Neural cell (in vitro differentiated cells): ENCODE results near the gene SRSF8.

ENCODE experiments used
- EZH2 ChIP-seq: fragments of 200-600, 300-800 bp; shearing (Covaris generic), sonication (generic); IDR thresholded peaks from 2 replicates; pipeline ENCODE4 v1.6.1; 2014; ENCODE audit warnings: antibody characterized with exemption, low read length, borderline replicate concordance, mild to moderate bottlenecking; ENCODE audit not compliant: insufficient read depth, poor library complexity, severe bottlenecking
- POLR2AphosphoS5 ChIP-seq: IDR thresholded peaks from 2 replicates; pipeline ENCODE4 v1.6.1; 2012
- TF ChIP-seq, protein P1 (sequence below): fragments of 450-650 bp; IDR thresholded peaks from 2 replicates; pipeline ENCODE4 v1.5.1; 2014; ENCODE audit warnings: antibody characterized with exemption, mild to moderate bottlenecking, moderate library complexity; ENCODE audit not compliant: poor library complexity, severe bottlenecking

DNA sequence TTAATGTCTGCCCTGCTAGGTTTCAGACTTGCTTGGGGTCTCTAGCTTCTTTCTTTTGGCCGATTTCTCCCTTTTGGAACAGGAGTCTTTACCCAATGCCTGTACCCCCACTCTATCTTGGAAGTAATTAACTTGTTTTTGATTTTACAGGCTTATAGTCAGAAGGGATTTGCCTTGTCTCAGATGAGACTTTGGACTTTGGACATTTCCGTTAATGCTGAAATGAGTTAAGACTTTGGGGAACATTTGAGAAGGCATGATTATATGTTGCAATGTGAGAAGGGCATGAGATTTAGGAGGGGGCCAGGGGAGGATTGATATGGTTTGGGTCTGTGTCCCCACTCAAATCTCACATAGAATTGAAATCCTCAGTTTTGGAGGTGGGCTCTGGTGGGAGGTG, 12.4 kb upstream of the SRSF8 start:
- TF ChIP-seq POLR2AphosphoS5: no peak
- TF ChIP-seq, protein P1, sequence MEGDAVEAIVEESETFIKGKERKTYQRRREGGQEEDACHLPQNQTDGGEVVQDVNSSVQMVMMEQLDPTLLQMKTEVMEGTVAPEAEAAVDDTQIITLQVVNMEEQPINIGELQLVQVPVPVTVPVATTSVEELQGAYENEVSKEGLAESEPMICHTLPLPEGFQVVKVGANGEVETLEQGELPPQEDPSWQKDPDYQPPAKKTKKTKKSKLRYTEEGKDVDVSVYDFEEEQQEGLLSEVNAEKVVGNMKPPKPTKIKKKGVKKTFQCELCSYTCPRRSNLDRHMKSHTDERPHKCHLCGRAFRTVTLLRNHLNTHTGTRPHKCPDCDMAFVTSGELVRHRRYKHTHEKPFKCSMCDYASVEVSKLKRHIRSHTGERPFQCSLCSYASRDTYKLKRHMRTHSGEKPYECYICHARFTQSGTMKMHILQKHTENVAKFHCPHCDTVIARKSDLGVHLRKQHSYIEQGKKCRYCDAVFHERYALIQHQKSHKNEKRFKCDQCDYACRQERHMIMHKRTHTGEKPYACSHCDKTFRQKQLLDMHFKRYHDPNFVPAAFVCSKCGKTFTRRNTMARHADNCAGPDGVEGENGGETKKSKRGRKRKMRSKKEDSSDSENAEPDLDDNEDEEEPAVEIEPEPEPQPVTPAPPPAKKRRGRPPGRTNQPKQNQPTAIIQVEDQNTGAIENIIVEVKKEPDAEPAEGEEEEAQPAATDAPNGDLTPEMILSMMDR: no peak
- TF ChIP-seq EZH2: no peak
